ENCODE data around the gene VSX1.
A peak's percentile ranks its signal among the peaks of the same experiment; 100 is the strongest.

The VSX1 gene

DNA sequence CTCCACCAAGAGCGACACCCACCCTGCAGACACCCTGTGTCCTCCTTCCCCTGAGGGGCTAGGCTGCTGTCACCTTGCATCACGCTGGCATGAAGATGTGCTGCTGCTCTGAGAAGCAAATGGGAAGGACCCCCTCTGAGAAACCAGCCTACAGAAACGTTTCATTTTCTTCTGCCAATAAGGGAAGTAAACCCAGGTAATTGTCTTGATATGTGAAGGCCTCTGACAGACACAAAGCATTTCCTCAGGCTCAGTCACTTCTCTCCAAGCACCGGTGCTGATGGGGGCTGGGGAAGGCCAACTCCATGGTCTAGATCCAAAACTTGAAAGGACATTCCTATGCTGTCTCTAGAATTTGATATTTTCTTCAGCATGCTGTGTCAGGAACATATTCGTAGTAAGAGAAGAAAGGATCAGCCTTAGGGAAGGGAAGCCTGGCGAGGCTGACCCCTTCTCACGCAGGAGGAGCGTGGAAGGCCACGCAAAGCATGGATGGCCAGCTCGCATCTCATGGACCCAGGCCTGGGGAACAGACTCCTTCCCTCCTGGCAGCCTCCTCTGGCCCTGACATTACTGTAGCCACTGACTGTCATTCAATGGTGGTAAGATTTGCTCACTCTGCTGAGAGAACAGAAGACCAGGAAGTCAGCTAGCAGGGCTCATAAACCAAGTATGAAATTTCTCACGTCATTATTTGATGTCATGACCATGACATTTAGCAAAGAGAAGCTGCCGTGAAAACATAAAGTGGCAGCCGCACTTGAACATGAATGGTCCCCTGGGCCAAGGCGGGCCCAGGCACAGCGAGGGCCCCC is 44.4 kb downstream of the VSX1 start:
- no peak for DNase-seq

DNA sequence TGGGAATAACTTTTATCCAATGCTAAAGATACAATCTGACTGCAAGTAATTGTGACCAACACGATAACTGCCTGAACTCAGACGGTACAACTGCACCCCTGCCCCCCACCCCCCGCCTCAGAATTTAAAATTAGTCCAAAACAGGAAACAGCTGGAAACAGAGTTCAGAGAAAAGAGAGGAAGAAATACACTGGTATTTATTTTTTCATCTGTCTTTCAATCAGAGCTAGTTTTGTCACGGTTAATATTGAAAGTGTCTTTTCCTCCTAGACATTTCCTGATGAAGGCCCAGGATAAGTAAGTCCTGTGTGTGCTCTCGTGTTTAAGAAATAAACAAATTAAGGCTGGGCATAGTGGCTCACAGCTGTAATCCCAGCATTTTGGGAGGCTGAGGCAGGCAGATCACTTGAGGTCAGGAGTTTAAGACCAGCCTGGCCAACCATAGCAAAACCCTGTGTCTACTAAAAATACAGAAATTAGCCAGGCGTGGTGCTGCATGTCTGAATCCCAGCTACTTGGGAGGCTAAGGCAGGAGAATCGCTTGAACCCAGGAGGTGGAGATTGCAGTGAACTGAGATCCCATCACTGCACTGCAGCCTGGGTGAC is 45.5 kb downstream of the VSX1 start:
- no peak for DNase-seq

DNA sequence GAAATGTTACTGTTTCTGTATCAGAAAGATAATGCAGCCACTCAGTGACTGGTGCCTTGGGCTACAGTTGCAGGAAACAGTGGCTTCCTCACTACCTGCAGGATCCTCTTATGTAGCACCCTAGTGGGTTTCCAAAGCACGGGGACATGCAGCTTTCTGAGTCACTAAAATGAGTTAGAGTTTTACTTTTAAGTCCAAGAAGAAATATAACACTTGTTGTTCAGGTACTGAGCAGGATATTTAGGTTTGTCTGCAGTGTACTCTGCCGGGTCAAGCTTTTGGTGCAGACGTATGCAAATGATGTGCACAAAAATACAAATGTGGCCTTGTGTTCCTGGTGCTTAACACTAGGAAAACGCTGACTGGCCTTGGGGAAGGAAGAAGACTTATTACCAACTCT is 46.0 kb downstream of the VSX1 start:
- no peak for DNase-seq

DNA sequence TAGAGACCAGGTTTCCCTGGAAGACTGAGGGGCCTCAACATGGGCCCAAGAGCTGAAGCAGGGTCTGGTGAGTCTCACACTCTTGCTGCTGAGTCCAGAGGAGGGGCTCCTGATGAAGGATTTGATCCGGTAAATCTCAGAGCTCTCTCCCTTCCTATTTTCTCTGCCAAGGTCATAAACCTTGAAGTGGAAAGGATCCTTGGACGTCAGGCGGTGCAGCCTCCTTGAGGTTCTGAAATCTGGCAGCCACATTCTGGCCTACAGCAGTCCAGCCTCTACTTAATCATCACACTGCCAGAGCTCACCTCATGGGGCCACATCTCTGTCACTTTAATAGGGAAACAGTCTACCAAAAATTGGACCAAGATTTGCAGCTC is 48.0 kb downstream of the VSX1 start:
- DNase-seq = no peak

DNA sequence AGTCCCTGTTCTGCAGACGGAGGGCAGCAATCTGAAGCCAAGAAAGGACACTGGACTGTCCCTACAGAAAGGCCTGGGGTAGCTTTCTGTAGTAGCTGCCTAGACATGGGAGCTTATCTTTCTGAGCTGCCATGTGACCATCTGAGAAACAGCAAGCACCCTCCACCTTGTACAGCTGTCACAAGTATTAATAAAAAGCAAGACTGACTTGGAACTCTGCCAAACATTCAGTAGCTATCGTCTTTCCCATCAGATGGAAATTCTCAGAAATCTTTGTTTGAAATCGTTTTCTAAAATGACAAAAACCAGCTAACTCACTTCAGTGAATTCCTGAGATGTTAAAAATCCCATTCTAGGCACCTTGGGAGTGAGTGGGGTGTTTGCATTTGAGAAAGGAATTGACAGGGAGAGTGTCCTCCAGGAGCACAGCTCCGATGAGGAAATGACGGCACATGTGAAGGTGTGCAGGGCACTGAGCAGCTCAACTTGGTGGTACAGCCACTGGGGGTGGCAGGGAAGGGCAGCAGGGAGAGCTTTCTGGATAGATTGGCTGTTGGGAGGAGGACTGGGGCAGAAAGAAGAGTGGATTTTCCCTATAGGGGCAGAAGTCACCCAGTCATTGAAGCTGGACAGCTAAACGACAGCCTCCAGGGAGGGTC is 48.5 kb downstream of the VSX1 start:
- DNase-seq = no peak

DNA sequence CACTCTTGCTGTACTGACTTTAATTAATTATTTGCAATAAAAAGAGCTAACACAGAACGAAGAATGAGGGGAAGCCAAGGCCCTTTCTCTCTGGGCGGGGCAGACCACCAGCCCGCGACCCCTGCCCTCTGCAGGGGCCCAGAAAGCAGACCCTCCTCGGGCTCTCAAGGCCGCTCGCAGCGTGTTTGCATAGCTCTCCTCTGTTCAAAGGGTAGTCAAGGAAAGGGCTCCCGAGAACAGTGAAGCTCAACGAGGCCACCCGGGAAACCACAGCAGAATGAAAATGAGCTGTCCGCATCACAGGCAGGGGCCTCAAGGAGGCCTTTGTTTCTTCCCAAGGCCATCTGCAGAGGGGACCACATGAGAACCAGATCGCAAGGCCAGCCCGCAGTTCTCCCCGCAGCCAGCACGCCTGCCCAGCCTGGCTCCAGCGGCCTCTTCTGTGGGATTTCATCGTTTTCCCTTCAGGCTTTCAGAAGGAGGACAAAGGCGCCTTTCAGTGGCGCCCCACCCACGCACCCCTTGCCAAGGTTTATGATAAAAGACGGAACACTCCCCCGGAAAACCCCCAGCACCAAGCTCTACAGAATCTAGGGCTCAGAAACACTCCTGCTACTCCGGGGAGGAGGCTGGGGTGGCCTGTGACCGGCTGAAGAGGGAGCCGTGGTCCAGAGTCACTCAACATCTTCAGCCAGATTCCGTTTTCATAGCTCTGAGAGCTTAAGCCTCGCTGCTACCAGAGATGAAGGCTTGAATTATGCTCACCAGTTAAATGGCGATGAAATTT is 49.3 kb downstream of the VSX1 start:
- DNase-seq = no peak

DNA sequence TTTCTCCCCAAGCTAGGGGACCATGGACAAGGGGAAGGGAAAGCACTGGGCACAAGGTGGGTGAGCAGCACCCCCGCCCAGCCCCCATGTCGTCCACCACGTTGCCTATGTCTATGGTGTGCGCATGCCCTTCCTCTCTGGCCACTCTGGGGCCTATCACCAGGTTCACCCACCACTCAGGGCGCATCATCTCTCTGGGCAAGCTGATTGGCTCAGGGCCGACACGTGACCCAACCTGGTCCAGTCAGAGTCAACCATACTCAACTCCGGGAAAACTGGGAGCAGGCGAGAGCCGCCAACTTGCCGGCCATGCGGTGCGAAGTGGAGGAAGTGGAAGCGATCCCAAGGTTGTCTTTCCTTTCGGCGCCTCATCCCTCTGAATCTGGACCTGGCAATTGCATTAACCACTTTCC is 49.9 kb downstream of the VSX1 start:
- DNase-seq = no peak

DNA sequence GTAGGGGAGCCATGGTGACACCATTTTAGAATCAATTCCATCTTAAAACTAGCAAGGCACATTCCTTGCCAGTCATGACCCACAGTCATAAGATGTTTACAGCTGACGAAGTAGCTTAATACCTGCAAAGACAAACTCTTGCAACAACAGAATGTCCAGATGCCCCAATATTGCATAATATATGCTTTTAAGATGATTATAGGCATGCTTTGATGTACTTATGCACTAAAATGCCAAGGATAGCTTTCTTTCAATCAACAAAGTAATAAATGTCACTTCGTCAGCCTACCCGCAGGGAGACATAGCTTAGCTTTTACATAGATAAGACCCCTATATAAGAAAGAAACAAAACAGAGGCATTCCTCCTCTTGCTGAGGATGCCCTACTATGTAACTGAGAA is 50.7 kb downstream of the VSX1 start:
- DNase-seq = no peak

DNA sequence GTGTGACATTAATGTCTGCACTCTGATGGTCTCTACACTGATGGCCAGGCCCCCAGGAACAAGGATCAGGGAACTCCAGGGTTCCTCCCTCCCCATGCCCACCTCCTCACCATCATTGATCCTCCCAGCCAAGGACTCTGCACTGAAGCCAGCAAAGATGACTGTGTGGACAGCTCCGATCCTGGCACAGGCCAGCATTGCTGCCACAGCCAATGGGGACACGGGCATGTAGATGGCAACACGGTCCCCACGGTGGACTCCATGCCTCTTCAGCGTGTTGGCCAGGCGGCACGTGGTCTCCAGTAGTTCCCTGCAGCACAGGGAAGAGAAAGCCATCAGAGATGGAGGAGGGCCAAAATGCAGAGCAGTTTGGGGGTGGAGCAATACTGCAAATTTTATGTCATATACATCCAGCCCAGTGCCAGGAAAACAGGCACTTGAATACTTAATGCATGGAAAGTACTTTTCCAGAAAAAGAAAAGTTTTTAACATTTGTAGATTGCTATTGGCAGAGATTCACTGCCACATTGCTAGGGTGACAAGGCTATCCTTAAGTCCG is 51.2 kb downstream of the VSX1 start:
- DNase-seq = no peak

DNA sequence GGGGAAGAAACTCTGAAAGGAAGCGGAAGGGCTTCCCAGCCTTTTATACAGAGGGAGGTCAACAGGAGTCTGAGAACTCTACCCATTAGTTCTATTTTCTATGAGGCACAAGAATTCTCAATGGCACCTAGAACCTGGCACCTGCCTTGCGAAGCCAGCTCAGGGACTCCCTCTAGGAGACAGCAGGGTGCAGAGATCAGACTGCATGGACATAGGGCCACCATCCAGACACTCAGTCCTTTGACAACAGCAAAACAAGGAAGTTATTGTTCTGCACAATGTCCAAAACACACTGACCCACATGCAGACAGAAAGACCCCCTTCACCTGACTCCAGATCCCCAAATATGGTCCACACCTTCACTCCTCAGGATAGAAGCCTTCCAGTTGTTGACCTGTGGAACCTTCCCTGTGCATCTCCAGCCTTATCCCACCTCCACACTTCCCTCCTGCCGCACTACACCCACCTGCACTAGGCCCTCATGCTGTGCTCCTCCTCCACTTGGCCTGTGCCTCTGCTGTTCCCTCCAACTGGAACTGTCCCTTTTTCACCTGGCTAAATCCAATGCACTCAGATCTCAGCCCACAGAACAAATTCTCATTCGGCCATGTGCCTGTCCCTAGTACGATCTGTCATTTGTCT is 51.8 kb downstream of the VSX1 start:
- no peak for DNase-seq

DNA sequence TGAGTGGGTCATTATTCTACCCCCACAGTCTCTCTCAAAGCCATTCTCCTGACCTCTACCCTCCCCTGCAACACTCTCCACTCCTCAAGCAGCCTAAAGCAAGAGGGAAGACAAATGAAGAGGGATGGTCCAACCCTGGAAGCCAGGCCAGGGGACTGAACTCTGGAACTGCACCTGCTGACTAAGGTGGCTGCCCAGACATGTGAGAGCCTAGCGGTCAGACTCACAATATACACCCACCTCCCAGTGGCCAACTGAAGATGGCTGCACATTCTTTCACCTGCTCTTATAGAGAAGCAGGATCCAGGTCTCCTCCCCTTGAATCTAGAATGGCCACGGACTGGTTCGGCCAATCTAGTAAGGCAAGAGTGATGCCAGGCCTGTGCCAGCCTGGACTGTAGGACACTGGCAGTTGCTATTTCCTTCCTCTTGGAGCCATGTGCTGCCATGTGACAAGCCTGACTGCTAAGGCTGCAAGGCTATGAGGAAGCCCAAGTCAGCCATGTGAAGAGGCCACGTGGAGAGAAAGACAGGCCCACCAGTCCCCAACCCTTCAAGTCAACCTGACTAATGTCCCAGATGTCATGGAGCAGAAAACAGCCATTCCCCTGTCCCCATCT is 55.8 kb downstream of the VSX1 start:
- DNase-seq = peak; percentile 26

Data from right forelimb (tissue), 1 donor.